ENCODE results near the gene FOXF1.

DNA sequence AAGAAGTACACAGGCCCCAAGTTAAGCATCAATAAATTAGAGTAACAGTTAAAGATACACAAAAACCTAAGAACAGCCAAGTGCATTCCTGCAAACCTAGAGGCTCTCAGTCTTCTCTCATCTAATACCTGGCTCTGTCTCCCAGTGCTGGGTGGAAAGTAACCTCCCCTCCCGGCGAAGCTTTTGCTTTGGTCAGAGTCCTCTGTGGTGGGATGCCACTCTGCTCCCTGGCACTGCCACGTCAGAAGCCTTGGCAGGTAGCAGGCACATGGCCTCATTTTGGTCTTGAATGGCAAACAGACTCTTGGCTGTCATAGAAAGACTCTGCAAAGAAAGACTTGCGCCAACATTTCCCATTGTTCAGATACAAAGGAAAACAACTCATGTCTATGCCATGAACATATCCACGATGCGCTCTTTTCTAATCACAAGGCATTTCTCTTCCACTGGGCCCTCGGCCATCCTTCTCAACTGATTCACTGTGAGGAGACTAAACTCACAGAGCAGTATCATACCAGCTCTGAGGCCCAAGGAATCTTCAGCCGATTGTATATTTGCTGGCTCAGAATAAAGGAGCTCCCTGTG, 23.5 kb downstream of the FOXF1 start:
- TF ChIP-seq CEBPB (tag; IDR thresholded peaks at IDR 0.05) (no peak), ELF2 (CRISPR knock-in tag; IDR thresholded peaks at IDR 0.05) (no peak), POLR2AphosphoS5 (IDR thresholded peaks at IDR 0.05; ENCODE audit: control insufficient read depth, insufficient read depth, low read depth, low read length) (no peak), MXD1 (CRISPR knock-in tag; IDR thresholded peaks at IDR 0.05; ENCODE audit: borderline replicate concordance, poor library complexity, severe bottlenecking) (no peak), GABPA (tag; conservative IDR thresholded peaks at IDR 0.05; ENCODE audit: low read depth) (no peak), FOSL1 (tag; conservative IDR thresholded peaks at IDR 0.05) (no peak), CREB5 (CRISPR knock-in tag; IDR thresholded peaks at IDR 0.05) (no peak), ZNF12 (CRISPR knock-in tag; IDR thresholded peaks at IDR 0.05) (no peak), NR2F6 (CRISPR knock-in tag; IDR thresholded peaks at IDR 0.05) (no peak), CUX1 (CRISPR knock-in tag; IDR thresholded peaks at IDR 0.05) (no peak), SETDB1 (IDR thresholded peaks at IDR 0.05; ENCODE audit: low read length) (no peak), MAX (CRISPR knock-in tag; IDR thresholded peaks at IDR 0.05) (no peak)
- TF ChIP-seq, protein P1, sequence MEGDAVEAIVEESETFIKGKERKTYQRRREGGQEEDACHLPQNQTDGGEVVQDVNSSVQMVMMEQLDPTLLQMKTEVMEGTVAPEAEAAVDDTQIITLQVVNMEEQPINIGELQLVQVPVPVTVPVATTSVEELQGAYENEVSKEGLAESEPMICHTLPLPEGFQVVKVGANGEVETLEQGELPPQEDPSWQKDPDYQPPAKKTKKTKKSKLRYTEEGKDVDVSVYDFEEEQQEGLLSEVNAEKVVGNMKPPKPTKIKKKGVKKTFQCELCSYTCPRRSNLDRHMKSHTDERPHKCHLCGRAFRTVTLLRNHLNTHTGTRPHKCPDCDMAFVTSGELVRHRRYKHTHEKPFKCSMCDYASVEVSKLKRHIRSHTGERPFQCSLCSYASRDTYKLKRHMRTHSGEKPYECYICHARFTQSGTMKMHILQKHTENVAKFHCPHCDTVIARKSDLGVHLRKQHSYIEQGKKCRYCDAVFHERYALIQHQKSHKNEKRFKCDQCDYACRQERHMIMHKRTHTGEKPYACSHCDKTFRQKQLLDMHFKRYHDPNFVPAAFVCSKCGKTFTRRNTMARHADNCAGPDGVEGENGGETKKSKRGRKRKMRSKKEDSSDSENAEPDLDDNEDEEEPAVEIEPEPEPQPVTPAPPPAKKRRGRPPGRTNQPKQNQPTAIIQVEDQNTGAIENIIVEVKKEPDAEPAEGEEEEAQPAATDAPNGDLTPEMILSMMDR (IDR thresholded peaks at IDR 0.05 in 2 of 3, conservative IDR thresholded peaks at IDR 0.05 in 1 of 3; ENCODE audit: insufficient read depth in 2 of 3, low read depth in 1 of 3, low read length in 3 of 3), result no peak

Data from K562 (cell line).